Measurements from ENCODE around the gene TMEM171.

The TMEM171 gene

DNA sequence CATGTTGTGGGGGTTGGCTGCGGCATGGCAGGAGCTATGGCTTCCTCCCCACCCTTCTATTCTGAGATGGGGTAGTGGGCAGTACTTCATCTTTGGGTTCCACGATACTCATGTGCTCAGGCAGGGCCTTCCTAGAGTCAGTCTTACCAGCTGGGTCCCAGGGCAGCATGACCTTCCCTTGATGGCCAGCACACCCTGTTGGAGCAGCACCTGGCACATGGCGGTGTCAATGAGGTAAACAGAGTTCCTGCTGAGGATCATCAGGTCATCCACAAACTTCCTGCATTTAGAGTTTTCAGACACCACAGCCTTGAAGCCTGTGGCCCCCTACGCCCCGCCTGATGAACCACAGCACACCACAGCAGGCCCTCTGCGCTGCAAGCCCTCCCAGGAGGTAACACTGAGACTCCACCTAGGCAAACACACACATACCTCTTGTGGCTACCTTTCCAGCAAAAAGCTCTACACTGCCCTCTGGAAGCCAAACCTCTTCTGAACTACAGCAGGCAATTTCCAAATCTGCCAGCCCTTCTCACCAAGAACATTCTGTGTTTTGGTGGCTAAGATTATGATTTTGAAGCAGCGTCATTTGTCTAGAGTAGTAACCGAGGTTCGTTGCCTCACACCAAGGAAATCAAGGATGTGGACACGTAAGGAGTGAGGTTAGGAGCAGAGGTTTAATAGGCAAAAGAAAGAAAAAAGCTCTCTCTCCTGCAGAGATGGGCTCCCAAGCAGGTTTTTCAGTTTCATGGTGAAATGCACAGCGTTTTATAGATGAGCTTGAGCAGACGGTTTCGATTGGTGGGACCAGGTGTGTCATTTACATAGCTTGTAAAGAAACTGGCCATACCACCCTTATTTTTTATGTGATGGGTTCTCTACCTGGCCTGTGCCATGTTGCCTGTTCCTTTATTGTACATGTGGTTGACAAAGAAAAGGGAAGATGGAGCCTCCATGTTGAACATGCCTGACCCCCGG is 32.3 kb downstream of the TMEM171 start:
- no peak for DNase-seq

DNA sequence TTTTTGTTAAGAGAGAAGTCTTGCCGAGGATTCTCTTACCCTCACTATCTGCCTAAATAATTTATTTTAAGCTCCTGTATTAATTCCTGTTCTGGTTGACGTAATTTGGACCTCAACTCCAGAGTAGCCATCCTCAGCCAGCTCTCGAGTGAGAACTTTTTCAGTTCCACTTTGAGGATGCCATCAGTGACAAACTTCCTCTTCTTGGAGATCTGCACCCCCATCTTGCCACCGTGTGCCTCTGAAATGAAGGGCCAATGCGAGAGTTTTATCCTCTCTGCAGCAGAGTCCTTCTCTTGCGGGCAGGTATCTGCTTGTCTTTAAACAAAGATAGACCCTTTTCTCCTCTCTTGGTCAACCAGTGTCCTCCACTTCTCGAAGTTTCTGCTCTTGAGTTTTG is 33.1 kb downstream of the TMEM171 start:
- ATAC-seq (no peak), DNase-seq (no peak)

More for the DNA sequence above, 32.3 kb downstream of the TMEM171 start:
- no peak for ATAC-seq

DNA sequence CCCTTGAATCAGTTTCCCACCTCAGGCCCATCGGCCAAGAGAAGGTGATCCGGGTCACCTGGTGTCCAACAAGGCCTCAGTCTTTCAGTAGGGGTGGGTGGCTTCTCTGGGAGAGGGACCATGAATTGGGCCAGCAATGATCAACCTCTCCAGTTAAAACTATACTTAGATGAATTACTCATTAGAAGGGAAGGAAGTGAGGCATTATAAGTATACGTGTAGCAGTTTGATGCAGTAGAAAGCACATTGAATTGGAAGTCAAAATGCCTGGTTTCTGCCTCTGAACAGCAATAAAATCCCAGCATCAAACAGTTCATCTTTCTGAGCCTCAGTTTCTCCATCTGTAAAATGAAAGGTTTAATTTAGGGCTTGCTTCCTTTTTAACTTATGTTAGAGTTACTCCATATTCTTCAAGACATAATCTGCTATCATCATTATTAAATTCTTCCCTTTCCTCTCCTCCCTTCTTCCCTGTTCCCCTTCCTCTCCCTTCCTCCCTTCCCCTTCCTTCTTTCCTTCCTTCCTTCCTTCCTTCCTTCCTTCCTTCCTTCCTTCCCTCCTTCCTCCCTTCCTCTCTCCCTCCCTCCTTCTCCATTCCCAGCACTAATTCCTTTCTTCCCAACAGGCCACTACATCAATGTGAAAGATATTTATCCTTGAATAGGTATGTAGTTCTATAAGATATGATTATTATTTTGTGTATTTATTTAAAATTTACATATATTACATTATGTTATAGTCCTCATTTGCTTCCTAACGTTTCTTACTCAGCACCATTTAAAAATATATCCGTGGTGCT is 34.0 kb downstream of the TMEM171 start:
- no peak for DNase-seq
- ATAC-seq, result no peak

DNA sequence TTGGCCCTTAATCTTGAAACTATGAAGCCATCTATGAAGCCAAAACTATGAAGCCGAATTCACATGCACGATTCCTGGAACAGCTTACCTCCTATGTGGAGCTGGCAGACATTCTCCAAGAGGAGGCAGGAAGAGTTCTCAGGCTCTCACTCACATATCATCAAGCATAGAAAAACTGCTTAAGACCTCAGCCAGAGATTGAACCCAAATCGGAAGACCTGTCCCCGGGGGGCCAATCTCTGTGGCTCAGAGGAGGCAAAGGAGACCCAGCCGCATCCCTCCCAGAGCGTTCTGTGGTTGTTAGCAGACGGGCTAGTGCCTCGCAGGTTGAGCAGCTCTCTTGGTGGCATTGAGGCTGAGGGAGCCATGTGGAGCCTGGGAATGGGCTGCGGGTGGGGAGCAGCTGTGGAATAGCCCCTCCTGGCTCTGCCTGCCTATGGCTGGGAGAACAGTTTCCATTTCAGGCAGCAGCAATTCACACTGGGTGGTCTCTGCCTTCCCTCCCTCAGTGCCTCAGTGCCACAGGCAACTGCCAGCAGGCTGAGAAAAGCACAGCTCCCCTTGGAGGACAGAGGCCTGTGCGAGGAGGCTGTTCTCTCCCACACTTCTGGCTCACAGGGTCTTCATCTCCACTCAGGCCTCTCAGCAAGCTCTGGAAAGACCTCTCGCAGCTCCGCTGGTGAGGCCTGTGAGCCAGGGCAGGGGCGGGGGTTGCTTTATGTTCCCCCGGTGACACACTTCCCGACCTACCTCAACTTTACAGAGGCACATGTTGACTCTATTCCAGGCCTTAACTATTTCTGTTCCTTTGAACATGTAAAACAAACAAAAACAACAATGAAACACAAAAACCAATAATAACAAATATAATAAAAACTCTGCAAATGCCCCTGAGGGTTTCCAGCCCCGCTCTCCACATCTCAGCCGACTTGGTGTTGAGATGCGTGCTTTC is 35.2 kb downstream of the TMEM171 start:
- ATAC-seq (no peak), DNase-seq (no peak)

DNA sequence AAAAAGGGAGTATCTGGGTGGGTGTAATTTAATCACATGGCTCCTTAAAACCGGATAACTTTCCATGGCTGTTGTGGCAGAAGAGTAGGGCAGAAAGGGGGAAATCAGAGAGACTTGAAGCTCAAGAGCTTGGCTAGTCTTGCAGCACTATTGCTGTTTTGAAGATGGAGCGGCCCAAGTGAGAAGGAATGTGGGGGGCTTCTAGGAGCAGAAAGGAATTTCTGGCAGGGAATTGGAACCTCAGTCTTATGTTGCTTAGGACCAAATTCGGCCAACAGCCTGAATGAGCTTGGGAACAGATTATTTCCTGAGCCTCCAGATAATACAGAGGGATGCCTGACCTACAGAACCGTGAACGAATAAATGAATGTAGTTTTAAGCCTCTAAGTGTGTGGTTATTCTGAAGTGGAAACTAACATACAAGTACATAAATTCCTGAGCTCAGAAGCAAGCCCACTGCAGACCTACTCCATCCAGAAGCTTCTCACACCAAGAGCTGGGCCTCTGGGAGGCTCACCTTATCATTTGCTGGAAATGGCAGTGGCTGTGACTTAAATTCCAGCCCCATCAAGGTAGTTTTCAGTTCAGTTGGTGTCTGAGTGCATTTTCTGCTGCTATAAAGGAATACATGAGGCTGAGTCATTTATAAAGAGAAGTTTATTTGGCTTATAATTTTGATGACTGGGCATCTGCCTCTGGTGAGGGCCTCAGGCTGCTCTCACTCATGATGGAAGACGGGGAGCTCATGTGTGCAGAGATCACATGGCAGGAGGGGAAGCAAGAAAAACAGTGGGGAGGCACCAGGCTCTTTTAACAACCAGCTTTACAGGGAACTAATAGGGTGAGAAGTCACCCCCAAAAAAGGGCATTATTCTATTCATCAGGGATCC is 37.3 kb downstream of the TMEM171 start:
- ATAC-seq (no peak), DNase-seq (no peak)

DNA sequence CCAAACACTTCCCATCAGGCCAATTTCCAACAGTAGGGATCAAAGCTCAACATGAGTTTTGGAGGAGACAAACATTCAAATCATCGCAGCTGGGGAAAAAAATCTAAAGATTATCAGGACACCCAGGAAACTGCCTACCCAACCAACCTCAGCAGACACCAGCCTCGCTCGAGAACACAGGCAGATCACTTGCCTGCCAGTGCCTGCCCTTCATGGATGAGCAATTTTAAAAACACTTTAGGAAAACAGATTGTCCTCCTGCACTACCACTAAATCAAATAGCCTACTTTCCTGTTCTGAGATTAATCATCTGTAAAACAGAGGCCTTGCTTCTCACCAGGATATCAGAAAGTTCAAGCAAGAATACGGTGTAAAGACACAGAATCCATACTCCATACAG is 37.9 kb downstream of the TMEM171 start:
- no peak for ATAC-seq
- DNase-seq, result no peak

DNA sequence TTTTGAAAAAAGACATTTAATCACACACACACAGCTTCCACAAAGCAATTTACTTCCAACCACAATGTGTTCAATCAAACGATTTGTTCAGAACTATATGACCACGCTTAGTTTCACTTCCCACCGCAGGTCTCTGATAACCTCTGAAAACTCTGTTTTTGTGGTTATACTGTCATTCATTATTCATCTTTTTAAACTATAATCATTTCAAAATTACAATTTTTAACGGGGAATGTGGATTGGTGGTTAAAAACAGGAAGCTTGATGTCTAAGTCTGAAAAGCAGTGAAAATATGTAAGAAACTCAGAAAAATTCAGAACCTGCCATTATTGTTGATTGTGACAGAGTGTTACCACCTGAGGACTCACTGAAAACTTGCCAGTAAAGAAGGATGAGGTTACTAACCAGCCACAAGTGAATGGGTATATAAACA is 39.9 kb downstream of the TMEM171 start:
- ATAC-seq (peak; percentile 95), DNase-seq (peak; percentile 76)

DNA sequence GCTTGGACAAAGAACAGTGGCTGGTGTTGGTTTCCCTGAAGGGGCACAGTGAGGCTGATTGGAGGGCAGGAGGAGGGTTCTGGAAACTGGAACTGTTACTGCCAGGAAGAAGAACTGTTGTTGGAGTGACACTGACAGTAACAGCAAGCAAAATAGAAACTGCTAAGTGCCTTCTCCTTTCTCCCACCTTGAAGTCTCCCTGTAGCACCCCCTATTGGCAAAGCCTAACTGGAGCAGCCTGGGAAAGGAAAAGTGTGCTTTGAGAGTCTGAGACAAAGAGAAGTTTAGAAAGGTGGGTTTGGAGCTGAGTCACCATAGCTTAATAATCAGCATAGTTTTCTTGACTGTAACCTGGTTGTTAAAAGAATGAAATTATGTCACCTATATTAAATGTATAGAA is 50.1 kb downstream of the TMEM171 start:
- peak; percentile 28 for DNase-seq
- ATAC-seq, result no peak

DNA sequence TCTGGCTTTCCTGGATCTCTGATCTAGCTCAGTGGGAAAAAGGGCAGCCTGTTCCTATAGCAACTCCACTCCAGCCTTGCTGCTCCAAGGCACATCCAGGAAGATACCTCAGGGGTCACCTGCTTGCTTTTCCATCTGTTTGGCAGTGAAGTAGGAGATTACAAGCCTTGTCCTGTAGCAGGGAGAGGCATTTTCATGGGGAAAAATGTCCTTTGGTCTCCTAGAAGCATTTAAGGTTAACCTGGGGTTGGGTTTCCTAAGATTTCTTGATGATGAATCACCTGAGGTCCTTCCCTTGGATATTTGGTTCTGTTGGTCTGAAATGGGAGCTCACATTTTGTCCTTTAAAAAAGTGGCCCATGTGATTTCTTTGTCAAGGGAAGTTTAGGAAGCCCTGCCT is 51.1 kb downstream of the TMEM171 start:
- DNase-seq (no peak), ATAC-seq (no peak)

DNA sequence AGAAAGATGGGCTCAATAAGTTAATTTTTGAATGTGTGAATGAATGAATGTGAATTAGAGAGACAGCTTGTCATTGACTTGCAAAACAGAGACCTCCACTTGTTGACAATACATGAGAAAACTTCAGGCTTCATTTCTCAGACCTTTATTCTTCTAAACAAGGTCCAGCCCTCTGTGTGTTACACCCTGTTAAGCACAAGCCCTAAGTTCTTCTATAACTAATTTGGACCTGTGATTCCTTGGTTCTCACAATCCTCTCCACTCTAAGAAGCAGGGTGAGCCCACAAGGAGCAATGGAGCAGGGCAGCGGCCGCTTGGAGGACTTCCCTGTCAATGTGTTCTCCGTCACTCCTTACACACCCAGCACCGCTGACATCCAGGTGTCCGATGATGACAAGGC is 52.6 kb downstream of the TMEM171 start, which contains the start of gene TMEM174:
TSS of gene TMEM174 (plus strand) at position 243 of the 400 bp plus-strand sequence. CDS start at position 294, 51 bp downstream.
- no peak for ATAC-seq
- no peak for DNase-seq

DNA sequence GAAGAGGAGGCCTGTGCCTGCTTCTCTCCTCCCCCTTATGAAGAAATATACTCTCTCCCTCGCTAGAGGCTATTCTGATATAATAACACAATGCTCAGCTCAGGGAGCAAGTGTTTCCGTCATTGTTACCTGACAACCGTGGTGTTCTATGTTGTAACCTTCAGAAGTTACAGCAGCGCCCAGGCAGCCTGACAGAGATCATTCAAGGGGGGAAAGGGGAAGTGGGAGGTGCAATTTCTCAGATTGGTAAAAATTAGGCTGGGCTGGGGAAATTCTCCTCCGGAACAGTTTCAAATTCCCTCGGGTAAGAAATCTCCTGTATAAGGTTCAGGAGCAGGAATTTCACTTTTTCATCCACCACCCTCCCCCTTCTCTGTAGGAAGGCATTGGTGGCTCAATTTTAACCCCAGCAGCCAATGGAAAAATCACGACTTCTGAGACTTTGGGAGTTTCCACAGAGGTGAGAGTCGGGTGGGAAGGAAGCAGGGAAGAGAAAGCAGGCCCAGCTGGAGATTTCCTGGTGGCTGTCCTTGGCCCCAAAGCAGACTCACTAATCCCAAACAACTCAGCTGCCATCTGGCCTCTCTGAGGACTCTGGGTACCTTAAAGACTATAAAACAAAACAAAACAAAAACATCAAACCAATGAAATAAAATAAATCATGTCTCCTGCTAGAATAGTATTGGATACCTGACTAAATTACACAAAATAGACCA is 53.9 kb downstream of the TMEM171 start:
- DNase-seq, result no peak
- no peak for ATAC-seq

DNA sequence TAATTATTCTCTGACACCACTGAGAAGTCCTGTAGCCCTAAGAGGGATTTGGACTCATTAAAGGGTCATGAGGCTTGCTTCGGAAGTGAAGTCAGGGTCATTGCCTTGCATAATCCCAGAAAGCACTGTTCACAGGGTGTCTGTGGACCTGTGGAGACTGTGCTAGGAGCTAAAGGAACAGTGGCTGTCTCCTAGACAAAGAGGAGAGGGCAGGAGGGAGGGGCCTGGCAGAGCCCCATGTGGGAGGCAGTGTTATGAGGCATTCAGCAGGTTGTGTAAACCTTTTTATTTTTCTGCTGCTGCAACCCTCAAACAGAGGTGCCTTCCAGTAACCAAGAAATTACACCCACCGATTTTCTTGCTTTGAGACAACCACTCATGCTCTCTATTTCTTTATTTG is 55.9 kb downstream of the TMEM171 start:
- ATAC-seq (no peak), DNase-seq (no peak)

DNA sequence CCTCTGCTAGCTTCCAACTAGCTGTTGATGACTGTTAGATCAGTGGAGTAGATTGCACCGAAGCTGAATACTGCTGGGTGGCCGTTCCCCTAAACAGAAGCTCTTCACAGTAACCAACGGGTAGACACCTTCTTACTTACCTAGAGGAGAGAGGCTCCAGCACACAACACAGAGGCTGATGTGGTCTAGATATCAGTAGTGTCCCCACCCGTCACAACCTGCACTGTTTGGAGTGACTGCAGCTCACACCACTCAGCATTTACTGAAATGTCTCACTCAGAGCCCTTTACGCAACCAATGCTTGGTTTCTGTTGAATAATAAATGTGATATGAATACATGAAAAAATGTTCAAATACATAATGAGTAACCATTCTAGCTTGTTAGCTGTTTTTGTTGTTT is 57.9 kb downstream of the TMEM171 start:
- DNase-seq (no peak), ATAC-seq (no peak)

DNA sequence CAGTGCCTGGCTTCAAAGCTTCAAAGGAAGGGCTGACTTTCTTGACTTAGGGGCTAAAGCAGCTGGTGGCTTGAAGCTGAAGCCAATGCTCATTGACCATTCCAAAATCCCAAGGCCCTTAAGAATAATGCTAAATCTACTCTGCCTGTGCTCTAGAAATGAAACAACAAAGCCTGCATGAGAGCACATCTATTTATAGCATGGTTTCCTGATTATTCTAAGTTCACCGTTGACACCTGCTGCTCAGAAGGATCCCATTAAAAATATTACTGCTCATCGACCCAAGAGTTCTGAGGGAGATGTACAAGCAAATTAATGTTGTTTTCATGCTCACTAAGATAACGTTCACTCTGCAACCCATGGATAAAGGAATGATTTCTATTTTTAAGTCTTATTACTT is 59.4 kb downstream of the TMEM171 start:
- DNase-seq (no peak), ATAC-seq (no peak)

DNA sequence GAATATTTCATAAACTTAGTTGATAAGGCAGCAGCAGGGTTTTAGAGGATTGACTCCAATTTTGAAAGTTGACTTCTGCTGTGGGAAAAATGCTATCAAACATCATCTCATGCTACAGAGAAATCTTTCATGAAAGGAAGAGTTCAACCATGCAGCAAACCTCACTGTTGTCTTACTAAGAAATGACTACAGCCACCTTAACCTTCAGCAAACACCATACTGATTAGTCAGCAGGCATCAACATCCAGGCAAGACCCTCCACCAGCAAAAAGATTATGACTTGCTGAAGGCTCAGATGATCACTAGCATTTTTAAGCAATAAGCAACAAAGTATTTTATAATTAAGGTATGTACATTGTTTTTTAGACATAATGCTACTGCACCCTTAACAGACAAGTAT is 60.2 kb downstream of the TMEM171 start:
- DNase-seq, result no peak
- ATAC-seq, result no peak
